Epithelial cell of esophagus (primary cell): ENCODE results near the gene DOCK8.

ENCODE experiments used
- DNase-seq: peaks from one replicate; pipeline ENCODE4 v3.0.0; 2010; ENCODE audit warnings: low read depth
- H3K4me3 ChIP-seq: 2 replicates; pipeline ENCODE4 v1.5.1; 2011; ENCODE audit warnings: mild to moderate bottlenecking, low read length, control low read depth
- TF ChIP-seq, protein P1 (sequence below): IDR thresholded peaks from 2 replicates; pipeline ENCODE4 v1.5.1; 2011; ENCODE audit warnings: low read depth, mild to moderate bottlenecking, low read length, control low read depth, inconsistent platforms; ENCODE audit not compliant: insufficient read depth; ENCODE audit errors: missing control alignments

DOCK8 gene

DNA sequence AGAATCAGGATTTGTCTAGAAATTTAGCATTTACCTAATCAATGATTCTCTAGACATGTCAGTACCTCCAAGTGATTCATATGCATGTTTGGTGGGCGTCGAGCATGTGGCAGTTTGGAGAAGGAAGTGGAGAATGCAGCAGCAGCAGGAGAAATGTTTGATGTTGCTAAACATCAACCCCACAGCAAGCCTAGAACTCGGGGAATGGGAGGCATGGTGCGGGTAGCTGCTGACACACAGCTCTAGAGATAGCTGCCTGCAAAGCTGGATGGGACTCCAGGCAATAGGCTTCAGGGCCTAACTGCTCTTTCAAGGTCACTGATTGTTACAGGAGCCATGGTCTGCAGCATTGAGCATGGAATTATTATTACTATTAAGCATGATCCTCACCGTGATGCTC lies 137.3 kb downstream of the DOCK8 start:
- TF ChIP-seq, protein P1, sequence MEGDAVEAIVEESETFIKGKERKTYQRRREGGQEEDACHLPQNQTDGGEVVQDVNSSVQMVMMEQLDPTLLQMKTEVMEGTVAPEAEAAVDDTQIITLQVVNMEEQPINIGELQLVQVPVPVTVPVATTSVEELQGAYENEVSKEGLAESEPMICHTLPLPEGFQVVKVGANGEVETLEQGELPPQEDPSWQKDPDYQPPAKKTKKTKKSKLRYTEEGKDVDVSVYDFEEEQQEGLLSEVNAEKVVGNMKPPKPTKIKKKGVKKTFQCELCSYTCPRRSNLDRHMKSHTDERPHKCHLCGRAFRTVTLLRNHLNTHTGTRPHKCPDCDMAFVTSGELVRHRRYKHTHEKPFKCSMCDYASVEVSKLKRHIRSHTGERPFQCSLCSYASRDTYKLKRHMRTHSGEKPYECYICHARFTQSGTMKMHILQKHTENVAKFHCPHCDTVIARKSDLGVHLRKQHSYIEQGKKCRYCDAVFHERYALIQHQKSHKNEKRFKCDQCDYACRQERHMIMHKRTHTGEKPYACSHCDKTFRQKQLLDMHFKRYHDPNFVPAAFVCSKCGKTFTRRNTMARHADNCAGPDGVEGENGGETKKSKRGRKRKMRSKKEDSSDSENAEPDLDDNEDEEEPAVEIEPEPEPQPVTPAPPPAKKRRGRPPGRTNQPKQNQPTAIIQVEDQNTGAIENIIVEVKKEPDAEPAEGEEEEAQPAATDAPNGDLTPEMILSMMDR, result no peak
- DNase-seq, result no peak
- H3K4me3 ChIP-seq, result no peak overlapping the region

DNA sequence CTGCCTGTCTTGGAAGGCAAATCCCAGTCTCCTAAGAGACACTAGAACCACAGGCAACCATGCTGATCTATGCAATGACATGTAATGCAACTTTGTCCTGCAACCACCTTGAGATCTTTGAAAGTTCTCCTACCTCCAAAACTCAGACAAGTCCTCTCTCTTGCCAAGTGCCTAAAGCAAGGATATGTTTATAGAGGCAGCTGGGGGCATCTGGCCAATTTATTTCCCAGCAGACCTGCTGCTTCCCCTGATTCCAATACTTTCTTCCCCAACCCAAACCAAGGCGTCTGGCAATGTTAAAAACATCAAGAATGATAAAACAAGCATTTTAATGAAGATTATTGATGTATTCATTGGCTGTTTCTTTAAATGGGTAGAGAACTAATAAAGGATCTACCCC lies 138.4 kb downstream of the DOCK8 start:
- H3K4me3 ChIP-seq, result no peak overlapping the region
- TF ChIP-seq, protein P1, result no peak
- no peak for DNase-seq

DNA sequence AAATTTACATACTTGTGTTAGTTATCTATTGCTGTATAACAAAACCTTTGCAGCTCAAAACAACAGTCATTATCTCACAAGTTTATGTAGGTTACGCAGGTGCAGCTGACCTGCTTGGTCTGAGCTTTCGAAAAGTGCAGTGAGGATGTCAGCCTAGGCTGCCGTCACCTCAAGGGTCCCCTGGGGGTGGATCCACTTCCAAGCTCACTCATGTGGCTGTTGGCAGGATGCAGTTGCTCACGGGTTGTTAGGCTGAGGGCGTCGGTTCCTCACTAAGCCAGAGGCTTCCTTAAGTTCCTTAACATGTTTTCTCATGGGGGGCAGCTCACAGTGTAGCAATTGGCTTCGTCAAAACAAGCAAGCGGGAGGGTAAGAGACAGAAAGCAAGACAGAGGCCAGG lies 139.8 kb downstream of the DOCK8 start:
- DNase-seq, result no peak
- no peak overlapping the region for H3K4me3 ChIP-seq
- TF ChIP-seq, protein P1, result no peak

DNA sequence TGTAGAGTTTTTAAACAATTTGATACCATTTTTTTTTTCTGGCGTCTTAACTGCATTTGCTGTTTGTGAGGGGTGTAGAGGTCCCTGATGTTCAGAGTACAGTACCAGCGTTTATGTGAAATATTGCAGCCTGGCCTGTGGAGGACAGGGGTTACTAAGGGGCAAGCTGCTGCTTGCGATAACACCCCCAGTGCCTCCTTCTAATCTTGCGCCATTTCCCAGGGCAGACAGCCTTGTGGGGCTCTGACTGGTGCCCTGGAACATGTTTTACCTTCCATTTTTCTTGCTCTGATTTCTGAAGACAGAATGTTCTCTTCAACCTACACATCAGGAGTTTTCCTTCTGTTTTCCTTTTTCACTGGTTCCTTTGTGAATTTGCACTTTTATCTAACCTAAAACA lies 142.9 kb downstream of the DOCK8 start:
- DNase-seq, result no peak
- no peak overlapping the region for H3K4me3 ChIP-seq

DNA sequence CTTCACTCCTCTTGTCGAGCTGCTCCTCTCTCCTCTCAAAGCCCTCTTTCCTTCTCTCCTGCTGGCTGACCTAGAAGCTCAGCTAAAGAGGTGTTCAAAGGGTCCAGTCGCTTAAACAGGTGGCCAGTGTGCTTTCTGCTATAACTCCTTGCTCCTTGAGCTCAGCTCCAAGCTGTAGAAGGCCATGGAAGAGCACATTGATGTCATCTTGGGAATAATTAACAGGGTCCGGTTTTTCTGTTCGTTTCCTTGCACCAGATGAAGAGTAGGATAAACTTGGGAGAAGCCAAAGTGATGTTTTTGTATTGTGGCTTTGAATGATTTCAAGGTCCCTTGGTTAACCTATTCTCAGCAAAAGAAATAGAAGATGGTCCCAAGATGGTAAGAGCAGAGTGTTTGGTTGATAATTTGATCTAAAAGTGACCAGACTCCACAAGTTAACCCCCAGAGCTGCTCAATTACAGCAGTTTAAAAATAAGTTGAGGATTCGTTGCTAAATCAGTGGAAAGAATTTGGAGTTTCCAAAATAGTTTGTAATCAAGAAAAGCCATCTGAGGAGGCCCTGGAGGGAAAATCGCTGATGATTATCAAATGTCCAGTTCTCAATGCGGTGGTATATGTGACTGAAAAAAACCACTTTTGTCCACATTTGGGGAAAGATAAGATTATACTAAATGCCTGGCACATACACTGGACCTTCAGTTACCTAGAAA lies 148.1 kb downstream of the DOCK8 start:
- no peak overlapping the region for H3K4me3 ChIP-seq
- DNase-seq, result no peak
- TF ChIP-seq, protein P1, result no peak

More for the DNA sequence above, 142.9 kb downstream of the DOCK8 start:
- TF ChIP-seq, protein P1, result no peak

DNA sequence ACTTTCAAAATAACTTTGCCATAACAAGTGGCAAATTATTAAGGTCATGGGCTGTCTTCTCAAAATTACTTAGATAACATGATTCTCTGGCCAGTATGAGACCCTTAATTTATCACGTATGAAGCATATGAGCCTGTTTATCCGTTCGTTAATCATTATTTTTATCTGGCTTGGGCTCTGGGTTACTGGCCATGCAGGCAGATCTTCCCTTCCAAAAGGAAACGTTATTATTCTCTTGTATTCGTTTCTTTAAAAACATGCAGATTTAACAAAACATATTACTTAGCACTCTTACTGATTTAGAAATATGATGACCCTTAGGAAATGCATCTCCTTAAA lies 148.6 kb downstream of the DOCK8 start:
- TF ChIP-seq, protein P1, result no peak
- no peak for DNase-seq
- H3K4me3 ChIP-seq, result no peak overlapping the region

DNA sequence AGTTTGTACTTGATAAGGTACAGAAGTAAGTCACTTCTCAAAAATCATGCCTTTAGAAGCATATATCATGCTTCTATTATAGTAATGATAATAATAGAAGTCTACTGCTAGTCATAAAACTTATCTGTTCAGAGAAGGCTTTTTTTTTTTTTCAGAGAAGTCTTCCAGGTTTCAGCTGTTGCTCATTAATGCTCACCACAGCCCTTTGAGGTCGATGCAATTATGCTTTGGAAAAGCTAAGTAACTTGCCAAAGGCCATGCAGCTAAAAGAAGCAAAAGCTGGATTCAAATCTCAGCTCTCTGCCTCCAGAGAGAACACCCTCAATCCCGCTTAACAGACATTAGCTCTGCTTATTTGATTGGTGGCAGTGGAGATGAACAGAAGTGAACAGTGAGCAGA lies 150.8 kb downstream of the DOCK8 start:
- TF ChIP-seq, protein P1, result no peak
- no peak for DNase-seq
- no peak overlapping the region for H3K4me3 ChIP-seq
